ENCODE measurements around the gene KCNK18.

KCNK18 gene

DNA sequence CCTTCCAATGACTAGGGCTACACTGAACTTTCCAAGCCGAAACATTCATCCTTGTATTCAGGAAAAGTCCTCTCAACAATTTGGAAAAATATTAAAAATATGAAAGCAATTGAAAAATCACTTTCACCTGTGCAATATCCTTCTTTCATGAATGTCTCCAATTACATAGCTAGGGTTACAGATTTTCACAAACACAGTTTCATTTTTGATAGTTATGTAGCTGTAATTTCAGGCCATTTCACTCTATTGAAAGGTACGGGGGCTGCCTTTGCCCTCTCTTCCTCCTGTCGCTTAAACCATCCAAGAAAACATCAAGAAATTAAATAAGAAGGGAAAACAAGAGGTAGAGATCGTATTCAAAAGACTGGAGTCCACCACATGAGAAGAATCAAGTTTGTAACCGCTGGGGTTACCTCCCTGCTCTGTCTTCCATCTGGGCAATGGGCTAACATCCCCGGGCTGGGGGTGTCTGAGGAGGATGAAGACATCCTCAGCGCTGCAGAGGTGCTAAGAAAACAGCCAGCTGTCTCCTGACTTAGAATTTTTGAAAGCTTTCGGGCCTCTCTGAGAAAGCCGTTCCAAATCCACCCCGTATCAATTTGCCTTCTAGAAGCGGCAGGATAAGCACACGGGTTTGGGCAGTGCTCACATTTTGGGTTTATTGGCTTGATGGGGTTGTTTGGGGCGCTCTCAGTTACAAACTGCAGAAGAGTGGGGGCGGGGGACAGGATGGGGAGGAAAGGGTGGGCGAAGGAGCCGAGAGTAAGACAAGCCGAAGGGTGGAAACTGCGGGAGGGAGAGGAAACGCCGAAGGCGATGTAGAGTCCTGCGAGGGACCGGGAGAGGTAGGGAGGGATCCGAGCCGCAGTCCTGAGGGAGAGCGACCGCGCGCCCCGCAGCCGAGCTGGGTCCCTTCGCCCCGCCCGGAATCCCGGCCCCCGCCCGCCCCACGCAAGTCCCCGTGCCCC is 34.9 kb upstream of the KCNK18 start:
- H3K4me3 ChIP-seq (ENCODE audit: low read length) = no peak overlapping the region
- DNase-seq (ENCODE audit: low read depth) = no peak
- TF ChIP-seq, protein P1, sequence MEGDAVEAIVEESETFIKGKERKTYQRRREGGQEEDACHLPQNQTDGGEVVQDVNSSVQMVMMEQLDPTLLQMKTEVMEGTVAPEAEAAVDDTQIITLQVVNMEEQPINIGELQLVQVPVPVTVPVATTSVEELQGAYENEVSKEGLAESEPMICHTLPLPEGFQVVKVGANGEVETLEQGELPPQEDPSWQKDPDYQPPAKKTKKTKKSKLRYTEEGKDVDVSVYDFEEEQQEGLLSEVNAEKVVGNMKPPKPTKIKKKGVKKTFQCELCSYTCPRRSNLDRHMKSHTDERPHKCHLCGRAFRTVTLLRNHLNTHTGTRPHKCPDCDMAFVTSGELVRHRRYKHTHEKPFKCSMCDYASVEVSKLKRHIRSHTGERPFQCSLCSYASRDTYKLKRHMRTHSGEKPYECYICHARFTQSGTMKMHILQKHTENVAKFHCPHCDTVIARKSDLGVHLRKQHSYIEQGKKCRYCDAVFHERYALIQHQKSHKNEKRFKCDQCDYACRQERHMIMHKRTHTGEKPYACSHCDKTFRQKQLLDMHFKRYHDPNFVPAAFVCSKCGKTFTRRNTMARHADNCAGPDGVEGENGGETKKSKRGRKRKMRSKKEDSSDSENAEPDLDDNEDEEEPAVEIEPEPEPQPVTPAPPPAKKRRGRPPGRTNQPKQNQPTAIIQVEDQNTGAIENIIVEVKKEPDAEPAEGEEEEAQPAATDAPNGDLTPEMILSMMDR (conservative IDR thresholded peaks at IDR 0.05; ENCODE audit: low read depth, low read length) = no peak

DNA sequence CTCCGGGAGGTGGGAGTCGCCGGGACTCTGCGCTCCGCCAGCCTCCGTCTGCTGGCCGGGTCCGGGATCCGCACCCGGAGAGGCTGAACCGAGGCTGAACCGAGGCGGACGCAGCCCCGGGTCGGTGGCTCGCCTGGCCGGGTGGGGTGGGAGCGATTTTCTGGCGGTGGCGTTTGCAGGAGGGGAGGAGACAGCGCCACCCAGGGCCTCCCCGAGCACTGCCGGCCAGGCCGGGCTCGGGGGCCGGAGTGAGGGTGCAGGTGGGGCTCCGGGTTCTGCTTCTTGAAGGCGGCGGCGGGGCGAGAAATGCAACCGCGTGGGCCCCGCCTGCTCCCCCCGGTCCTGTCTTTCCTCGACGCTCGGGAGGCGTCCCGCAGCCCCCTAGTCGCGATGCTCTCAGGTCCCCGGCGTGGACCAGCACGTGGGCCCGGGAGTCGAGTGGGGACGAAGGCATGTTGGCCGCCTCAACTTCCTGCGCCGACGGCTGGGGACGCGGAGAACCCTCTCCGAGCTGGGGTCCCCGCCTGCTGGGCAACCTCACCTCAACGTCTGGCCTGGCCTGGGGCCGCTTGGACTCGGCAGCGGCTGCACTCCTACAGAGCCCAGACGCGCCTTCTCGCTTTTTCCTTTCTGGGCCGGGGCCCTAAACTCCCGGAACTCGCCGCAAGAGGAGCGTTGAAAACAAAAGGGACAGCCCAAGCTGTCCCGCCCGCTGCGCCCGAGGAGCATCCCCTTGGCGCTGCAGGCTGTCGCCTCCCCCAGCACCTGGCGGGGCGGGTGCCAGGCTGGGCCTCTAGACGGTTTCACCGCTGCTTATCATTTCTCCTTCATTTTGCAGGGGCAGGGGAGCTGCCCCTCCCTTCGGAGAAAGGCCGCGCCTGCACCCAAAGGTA is 34.0 kb upstream of the KCNK18 start:
- TF ChIP-seq, protein P1 (conservative IDR thresholded peaks at IDR 0.05; ENCODE audit: low read depth, low read length) = peak; percentile 32
- no peak for DNase-seq (ENCODE audit: low read depth)

GRCh38 chr10:117163954-117164548 is 33.2 kb upstream of the KCNK18 start:
- TF ChIP-seq, protein P1 (conservative IDR thresholded peaks at IDR 0.05; ENCODE audit: low read depth, low read length) = no peak
- no peak for DNase-seq (ENCODE audit: low read depth)
- H3K4me3 ChIP-seq (ENCODE audit: low read length) = no peak overlapping the region

More for the DNA sequence above, 34.0 kb upstream of the KCNK18 start:
- H3K4me3 ChIP-seq (ENCODE audit: low read length) = no peak overlapping the region

GRCh38 chr10:117164592-117165537 is 32.4 kb upstream of the KCNK18 start:
- no peak for DNase-seq (ENCODE audit: low read depth)
- no peak overlapping the region for H3K4me3 ChIP-seq (ENCODE audit: low read length)
- TF ChIP-seq, protein P1 (conservative IDR thresholded peaks at IDR 0.05; ENCODE audit: low read depth, low read length) = no peak

- TF ChIP-seq, protein P1 (conservative IDR thresholded peaks at IDR 0.05; ENCODE audit: low read depth, low read length) = peak; percentile 79
- no peak overlapping the region for H3K4me3 ChIP-seq (ENCODE audit: low read length)
- DNase-seq (ENCODE audit: low read depth) = no peak
Measured at GRCh38 chr10:117165538-117166417, 31.5 kb upstream of the KCNK18 start.
